NCI-H526 (cell line): ENCODE data around the gene CPPED1.

Source experiments
- DNase-seq, 2 experiments: peaks; one replicate each; lab custom pipeline; 2025; lab: John Stamatoyannopoulos, UW

CPPED1 gene

DNA sequence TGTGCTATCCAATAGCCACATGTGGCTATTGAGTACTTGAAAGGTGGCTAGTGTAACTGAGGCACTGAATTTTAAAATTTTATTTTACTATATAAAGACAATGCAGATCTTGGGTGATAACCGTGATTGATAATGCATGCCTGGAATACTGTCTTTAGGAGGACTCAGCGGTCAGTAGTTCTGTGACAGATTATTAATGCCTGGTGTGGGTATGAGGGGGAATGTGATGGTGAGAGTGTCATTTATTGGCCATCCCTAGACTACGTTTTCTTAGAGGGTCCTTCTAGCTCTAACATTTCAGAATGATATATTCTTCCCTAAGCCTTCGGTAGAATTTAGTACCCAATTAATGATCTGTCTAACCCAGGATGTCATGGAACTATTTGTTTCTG is 157.6 kb downstream of the CPPED1 start:
- no peak for DNase-seq

GRCh38 chr16:12643034-12643455 is 160.6 kb downstream of the CPPED1 start:
- no peak for DNase-seq

- no peak for DNase-seq
These were observed 164.6 kb downstream of the CPPED1 start for GRCh38 chr16:12639044-12639443.

DNA sequence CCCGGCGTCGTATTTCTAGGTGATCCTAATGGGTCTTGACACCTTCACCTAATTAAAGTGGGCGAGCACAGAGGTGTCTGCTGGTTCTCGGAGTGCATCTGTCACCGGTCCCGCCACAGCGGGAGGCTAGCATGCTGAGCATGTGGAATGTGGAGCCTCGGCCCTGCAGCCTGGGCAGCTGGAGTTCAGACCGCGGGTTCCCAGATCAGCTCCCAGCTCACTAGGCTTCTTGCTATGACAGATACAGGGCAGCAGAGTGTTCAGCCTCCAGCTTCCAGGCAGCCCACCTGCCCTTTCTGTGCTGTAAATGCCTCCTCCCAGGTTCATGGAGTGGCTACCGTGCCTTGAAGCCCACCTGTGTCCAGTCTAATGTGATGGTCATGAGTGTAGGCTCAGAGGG is 166.7 kb downstream of the CPPED1 start:
- no peak for DNase-seq

DNA sequence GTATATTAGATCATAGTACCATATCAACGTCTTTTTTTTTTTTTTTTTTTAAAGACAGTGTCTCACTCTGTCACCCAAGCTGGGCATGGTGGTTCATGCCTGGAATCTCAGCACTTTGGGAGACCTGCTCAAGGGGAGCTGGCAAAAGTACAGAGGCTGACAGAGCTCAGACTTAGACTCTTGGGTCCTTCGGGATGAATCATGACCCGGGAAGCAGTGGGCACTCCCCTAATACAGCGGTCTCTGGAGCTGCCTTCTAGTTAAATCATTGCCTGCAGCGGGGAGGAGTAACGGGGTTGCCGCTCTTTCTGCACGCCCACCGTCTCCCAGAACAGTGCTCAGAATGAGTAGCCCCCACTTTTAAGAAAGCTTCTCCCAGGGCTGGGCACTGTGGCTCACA is 174.4 kb downstream of the CPPED1 start:
- DNase-seq: no peak

- no peak for DNase-seq
These were observed 175.2 kb downstream of the CPPED1 start for GRCh38 chr16:12628536-12628935.

DNA sequence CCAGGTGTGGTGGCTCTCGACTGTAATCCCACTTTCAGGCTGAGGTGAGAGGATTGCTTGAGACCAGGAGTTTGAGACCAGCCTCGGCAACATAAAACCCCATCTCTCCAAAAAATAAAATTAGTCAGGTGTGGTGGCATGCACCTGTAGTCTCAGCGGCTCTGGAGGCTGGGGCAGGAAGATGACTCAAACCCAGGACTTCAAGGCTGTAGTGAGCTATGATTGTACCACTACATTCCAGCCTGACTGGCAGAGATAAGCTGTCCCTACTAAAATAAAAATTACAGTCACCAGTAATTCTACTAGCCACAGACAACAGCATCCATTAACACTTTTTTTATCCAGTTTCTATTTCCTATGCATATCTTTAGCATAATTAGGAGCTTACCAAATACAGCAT is 176.3 kb downstream of the CPPED1 start:
- no peak for DNase-seq

- DNase-seq: no peak
These were observed 177.3 kb downstream of the CPPED1 start for GRCh38 chr16:12626411-12626810.

DNA sequence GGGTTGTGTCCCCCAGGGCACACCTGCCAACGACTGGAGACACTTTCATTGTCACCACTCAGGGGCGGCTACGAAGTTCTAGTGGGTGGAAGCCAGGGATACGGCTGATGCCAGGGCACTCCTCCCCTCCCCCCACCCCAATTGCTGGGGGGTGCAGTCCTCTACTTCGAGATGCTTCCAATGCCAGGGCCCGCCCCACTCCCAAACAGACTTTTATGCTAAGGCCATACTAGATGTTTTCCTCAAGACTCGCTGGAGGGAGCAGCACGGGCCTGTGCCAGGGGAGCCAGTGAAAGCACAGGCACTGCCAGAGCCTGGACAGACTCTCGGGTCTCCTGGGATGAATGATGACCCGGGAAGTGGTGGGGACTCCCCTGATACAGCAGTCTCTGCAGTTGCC is 178.0 kb downstream of the CPPED1 start:
- DNase-seq: no peak

- DNase-seq: no peak
These were observed 178.6 kb downstream of the CPPED1 start for GRCh38 chr16:12625068-12625467.

DNA sequence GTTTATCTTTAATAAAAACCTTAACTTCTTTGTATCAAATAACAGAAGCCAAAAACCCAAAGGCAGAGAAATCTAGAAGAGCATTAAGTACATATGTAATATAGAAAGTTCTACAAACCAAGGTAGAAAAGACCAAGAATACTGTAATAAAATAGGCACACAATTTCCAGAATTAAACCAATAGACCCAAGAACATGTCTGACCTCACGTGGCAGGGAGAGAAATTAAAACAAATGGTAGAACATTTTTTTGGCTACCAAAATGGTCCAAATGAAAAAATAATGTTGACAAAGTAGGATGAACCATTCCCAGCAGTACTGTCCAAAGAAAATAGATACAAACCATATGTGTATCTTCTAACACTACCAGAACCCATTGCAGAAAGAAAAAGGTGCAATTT is 183.5 kb downstream of the CPPED1 start:
- no peak for DNase-seq

DNA sequence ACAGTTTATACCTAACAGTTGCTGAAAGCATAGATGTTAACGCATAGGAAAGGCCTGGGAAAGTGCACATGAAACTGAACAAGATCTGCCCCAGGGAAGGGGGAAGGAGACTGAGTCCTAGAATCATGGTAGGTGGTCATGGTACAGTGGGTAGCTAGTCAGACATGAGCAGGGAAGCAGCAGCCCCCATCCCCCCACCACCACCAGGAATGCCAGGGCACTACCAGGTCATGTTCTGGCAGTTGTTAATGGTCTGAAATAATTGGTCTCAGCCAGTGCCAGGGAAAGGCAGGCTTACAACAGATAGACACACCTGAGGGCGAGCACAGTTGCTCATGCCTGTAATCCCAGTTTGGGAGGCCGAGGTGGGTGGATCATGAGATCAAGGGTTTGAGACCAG is 185.2 kb downstream of the CPPED1 start:
- no peak for DNase-seq

DNA sequence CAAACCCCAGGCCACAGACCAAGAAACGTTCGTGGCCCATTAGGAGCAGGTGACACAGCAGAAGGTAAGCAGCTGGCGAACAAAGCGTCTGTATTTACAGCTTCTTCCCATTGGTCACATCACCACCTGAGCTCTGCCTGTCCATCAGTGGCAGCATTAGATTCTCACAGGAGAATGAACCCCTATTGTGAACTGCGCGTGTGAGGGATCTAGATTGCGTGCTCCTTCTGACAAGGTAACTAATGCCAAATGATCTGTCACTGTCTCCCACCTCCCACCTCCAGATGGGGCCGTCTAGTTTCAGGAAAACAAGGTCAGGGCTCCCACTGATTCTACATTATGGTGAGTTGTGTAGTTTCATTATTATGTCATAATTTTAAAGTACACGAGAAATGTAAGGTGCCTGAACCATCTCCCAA is 186.3 kb downstream of the CPPED1 start:
- DNase-seq: no peak

DNA sequence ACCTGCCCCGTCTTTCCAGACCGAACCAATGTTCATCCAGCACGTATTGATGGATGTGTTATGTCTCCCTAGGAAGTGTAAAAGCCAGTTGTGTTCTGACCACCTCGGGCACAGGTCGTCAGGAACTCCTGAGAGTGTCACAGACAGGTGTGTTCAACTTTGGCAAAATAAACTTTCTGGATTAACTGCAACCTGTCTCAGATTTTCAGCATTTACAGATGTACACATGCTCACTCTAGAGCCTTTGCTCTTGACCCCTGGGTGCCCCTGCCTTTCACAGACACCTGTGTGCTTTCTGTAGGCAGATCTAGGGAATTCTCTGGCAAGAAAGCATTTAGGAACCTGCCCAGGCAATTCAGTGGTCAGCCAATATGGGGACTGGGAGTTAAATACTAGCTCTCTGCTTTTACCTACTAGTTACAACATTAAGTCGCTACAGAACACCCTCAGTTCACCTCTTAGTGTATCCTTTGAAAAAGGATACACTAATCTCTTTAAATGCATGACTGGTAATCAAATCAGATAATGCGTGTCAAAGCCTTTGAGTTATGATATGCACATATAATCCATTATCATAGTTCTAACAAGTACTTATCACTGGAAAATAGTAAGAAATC is 188.9 kb downstream of the CPPED1 start:
- peak in 1 of 2 experiments; percentile 29 for DNase-seq

GRCh38 chr16:12613992-12614661 is 189.6 kb downstream of the CPPED1 start:
- DNase-seq: no peak

- DNase-seq: peak; percentile 43 to 80
These were observed 190.3 kb downstream of the CPPED1 start for GRCh38 chr16:12613131-12613991.

DNA sequence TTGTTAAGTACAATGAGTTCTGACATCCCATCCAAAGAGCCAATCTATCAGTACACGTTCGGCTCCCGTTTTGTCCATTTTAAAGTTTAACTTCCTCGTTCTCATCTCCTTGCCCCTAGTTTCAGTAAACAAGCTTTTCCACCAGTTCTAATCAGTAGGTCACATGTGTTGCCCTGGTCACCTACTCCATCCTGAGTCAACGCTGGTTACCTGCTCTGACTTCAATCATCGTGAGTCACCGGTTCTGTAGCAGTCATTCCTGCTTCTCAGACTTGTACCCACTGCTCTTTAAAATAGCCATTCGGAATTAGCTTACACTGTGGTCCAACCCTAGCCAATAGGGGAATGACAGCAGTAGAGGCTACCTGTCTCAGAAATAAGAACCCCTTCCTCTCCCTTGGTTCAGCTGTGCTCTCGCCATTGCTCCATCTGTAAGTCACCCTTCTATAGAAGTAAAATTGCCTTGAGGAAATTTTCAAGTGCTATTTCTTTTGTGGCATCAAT is 191.0 kb downstream of the CPPED1 start:
- no peak for DNase-seq

DNA sequence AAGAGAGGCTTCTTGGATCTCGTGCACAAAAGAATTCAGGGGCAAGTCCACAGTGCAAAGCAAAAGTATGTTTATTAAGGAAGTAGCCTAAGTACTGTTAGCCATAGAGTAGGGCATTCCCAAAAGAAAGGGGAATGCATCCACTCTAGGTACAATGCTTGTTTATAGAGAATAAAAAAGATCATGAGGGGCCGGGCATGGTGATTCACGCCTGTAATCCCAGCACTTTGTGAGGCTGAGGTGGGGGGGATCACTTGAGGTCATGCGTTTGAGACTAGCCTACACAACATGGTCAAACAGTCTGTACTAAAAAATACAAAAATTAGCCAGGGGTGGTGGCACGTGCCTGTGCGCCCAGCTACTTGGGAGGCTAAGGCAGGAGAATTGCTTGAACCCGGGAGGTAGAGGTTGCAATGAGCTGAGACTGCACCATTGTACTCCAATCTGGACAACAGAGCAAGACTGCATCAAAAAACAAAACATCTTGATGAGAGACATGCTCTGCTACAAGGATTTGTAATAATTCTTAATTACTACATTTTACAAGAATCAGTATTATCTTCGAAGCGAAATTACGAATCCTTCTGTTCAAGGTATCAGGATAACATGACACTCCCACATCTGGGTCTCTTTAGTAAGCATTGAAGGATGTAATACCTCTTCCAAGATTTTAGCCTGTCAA is 191.6 kb downstream of the CPPED1 start:
- no peak for DNase-seq

DNA sequence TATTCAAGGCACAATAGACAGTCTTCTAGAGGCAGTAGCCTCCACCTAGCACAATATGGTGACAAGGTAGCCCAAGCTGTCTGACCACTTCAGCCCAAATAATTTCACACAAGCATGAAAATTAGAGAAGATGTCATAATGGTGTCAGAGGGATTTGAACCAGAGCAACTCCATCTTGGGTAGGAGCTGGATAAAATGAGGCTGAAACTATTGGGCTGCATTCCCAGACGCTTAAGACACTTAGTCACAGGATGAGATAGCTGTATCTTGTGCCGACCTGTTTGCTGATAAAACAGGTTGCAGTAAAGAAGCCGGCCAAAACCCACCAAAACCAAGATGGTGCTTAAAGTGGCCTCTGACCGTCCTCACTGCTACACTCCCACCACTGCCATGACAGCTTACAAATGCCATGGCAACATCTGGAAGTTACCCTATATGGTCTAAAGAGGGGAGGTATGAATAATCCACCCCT is 192.6 kb downstream of the CPPED1 start:
- DNase-seq: no peak

GRCh38 chr16:12609937-12610699 is 193.6 kb downstream of the CPPED1 start:
- DNase-seq: no peak
